GM12872 (cell line): ENCODE results near the gene FPR2.

ENCODE experiments used
- CTCF ChIP-seq: IDR thresholded peaks from 3 replicates; pipeline ENCODE4 v1.5.1; 2011; ENCODE audit warnings: low read depth, mild to moderate bottlenecking, low read length, moderate library complexity; ENCODE audit not compliant: insufficient read depth

The FPR2 gene

GRCh38 chr19:51788029-51788428 lies 27.0 kb downstream of the FPR2 start:
- no peak for TF ChIP-seq CTCF

- TF ChIP-seq CTCF: no peak
Observed at GRCh38 chr19:51789061-51789795, 28.2 kb downstream of the FPR2 start.

- TF ChIP-seq CTCF: no peak
Observed at GRCh38 chr19:51792932-51793331, 32.0 kb downstream of the FPR2 start.

GRCh38 chr19:51793994-51794393 lies 33.0 kb downstream of the FPR2 start:
- TF ChIP-seq CTCF: no peak

- TF ChIP-seq CTCF: no peak
Observed at GRCh38 chr19:51794885-51795490, 34.0 kb downstream of the FPR2 start, which contains the start of gene FPR3. Gene FPR3 (plus strand): TSS chr19:51795157. CDS start chr19:51823749, 28,592 bp downstream.

GRCh38 chr19:51796195-51796679 lies 35.3 kb downstream of the FPR2 start:
- TF ChIP-seq CTCF: no peak

GRCh38 chr19:51797480-51797879 lies 36.5 kb downstream of the FPR2 start:
- TF ChIP-seq CTCF: no peak
